NT2/D1 (cell line): Measurements from ENCODE around the gene SLC27A4.

Experiments used
- SUZ12 ChIP-seq: IDR thresholded peaks from 2 replicates; pipeline ENCODE4 v1.6.1; 2011; ENCODE audit not compliant: insufficient read length, insufficient read depth; ENCODE audit errors: extremely low read depth
- YY1 ChIP-seq: IDR thresholded peaks from 2 replicates; pipeline ENCODE4 v1.6.1; 2011; ENCODE audit not compliant: insufficient read length, insufficient read depth

DNA sequence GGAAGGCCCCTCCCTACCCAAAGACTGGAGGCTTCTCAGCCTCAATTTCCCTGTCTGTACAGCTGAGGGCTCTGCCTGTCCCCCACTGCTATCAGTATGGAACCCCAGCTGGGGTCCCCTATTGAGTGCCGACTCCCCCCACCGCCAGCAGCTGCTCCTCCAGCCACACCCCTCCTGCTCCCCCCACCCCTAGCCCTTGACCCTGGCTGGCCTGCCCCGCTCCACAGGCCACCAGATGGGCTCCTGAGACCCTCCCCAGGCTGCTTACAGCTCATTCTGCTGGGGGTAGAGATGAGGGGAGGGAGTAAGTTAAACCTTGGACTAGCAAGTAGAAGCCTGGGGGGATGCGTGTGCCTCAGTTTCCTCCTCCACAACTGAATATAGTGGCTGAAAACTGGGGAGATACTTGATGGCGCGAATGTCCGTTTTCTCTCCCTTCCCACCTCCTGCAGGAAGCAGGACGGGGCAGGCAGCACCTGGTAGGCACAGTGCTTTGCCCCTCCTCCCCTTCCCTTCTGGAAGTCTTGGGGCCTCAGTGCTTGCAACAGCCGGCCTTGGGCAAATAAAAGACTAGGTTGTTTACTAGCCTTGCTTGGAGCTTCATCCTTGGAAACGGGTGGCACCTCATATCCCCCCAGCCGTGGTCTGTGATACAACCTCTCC lies 50.0 kb downstream of the SLC27A4 start:
- no peak for TF ChIP-seq YY1
- TF ChIP-seq SUZ12 = no peak
